Fibroblast of skin of left biceps (primary cell): ENCODE measurements around the gene C10orf53.

Experiments
- DNase-seq, 2 experiments: peaks; one replicate each; pipeline ENCODE4 v3.0.0-alpha.2; 2013; ENCODE audit warnings: low read depth in 2 of 2

C10orf53 gene

GRCh38 chr10:49737474-49738201 is 58.2 kb downstream of the C10orf53 start:
- DNase-seq, result no peak

DNA sequence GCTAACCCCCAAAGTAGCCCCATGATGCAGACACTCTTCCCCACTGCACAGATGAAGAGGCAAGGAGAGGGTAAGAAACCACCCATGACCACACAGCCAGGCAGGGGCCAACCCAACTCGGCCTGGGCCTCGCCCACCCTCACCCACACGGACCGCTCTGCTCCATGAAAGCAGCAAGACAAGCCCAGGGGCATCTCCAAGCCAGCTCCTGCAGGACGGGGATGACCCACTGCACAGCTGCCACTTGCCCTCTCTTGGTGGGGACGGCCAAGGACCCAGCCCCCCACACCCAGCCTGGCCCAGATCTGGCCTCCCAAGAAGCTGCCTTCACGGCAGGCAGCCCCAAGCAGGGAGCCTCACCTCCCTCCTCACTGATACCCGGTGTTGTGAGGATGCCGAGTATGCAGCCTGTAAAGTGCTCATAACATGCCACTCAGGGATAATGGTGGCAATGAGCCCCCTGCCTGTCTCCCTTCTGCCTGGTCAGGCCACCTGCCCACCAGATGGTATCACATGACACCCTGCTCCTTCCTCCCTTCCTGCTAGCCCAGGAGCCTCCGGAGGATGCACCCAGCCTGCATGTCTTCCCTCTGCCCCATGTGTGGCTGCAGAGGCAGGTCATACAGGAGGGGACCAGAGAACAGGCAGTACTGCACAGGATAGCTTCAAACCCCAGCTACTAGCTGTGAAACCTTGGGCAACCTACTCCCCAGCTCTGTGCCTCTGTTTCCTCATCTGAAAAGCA is 59.3 kb downstream of the C10orf53 start:
- no peak for DNase-seq

GRCh38 chr10:49739426-49739825 is 60.0 kb downstream of the C10orf53 start:
- no peak for DNase-seq

- no peak for DNase-seq
Observed at GRCh38 chr10:49740346-49741107, 61.1 kb downstream of the C10orf53 start.

GRCh38 chr10:49741108-49741995 is 61.9 kb downstream of the C10orf53 start:
- no peak for DNase-seq

DNA sequence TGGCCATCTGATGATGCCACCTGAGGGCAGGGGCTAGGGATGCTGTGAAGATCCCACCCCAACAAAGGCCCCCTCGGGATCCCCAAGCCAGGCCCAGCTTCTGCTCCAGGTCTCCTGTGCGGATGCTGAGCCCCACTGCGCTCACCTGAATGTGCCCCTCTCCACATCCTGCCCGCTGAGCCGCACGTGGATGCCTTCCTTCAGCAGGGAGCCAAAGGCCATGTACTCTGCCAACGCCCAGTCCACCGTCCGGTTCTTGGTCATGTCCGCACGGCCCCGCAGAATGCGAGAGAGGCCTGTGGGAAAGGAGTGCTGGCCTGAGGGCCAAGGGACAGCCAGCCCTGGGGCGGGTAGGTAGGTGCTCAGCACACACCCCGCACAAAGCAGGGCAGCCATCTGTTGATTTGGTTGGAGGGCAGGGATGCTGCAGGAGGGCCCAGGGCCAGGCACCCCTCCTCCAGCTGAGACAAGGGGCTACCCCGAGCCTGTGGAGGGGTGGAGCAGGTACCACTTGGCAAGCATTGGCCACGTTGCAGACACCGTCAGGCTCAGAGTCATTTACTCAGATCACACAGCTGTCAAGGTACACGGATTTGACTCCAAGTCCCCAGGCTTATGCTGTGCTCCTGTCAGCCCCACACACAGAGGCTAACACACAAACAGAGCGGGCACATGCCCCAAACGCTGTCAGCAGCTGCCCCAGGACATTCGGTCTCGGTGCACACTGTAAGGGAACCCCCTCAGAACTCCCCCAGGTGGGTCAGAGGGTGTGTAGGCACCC is 63.4 kb downstream of the C10orf53 start:
- no peak for DNase-seq

GRCh38 chr10:49743464-49744075 is 64.1 kb downstream of the C10orf53 start:
- DNase-seq, result no peak

DNA sequence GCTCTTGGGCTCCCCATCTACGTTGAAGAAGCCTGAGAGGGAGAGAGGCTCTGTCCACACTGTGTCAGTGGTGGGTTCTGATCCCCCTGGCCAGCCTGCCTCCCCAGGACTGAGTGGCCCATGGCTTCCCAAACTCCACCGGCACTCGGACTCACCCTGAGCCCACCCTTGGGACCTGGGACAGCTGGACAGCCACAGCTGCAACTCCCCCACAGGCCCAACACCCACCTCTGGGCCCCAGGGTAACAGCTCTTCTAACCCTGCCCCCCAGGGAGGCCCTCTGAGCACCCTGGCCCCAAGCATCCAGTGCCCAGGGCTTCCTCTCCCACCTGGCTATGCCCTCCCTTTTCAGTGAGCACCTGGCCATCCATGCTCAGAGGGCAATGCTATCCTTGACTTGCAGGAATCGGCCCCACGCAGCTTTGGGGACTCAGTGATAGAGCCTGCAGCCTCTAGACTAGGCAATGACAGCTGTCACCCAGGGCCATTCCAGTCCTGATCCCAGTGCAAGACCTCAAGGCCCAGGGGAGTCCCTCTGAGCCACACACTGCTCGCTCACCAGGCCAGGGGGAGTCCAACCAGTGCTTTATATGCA is 64.7 kb downstream of the C10orf53 start:
- DNase-seq, result no peak

GRCh38 chr10:49744924-49745605 is 65.6 kb downstream of the C10orf53 start:
- DNase-seq, result no peak

- DNase-seq, result no peak
Observed at GRCh38 chr10:49745756-49746155, 66.3 kb downstream of the C10orf53 start.

GRCh38 chr10:49746626-49747302 is 67.3 kb downstream of the C10orf53 start:
- no peak for DNase-seq
